NCI-H226 (cell line): Measurements from ENCODE around the gene CLDND2.

Source experiments
- DNase-seq: peaks from one replicate; pipeline ENCODE4 v3.0.0-alpha.2; 2015

CLDND2 gene

GRCh38 chr19:51329411-51329810 is 39.4 kb downstream of the CLDND2 start:
- no peak for DNase-seq

DNA sequence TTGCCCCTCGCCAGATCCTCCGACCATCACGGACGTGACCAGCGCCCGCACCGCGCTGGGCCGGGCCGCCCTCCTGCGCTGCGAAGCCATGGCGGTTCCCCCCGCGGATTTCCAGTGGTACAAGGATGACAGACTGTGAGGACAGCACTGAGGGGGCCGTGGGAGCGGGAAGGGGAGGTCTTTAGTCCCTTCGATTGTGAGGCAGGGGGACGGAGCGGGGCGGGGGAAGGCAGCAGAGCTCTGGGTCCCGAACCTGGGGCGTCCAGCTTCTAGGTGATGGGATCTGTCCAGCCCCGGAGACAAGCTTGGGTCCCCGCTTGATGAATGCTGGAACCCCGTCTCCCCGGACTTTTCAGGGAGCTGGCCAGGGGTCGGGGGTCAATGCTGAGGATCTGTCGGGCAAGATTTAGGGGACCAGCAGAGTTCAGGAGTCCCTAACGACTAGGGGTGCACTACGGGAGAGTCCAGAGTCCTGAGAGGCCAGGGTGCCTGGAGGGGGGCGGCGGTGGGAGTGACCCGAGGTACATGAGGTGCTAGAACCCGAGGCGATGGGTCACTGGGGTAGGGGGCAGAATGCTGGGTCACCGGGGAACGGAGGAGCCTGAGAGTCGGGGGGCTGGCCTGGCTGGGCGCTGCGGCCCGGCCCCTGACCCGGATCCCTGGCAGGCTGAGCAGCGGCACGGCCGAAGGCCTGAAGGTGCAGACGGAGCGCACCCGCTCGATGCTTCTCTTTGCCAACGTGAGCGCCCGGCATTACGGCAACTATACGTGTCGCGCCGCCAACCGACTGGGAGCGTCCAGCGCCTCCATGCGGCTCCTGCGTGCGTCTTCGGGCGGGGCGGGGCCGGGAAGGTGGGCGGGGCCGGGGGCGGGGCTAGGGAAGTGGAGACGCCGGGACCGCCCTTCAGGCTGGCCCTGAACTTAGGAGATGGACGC is 41.5 kb downstream of the CLDND2 start:
- DNase-seq: no peak

DNA sequence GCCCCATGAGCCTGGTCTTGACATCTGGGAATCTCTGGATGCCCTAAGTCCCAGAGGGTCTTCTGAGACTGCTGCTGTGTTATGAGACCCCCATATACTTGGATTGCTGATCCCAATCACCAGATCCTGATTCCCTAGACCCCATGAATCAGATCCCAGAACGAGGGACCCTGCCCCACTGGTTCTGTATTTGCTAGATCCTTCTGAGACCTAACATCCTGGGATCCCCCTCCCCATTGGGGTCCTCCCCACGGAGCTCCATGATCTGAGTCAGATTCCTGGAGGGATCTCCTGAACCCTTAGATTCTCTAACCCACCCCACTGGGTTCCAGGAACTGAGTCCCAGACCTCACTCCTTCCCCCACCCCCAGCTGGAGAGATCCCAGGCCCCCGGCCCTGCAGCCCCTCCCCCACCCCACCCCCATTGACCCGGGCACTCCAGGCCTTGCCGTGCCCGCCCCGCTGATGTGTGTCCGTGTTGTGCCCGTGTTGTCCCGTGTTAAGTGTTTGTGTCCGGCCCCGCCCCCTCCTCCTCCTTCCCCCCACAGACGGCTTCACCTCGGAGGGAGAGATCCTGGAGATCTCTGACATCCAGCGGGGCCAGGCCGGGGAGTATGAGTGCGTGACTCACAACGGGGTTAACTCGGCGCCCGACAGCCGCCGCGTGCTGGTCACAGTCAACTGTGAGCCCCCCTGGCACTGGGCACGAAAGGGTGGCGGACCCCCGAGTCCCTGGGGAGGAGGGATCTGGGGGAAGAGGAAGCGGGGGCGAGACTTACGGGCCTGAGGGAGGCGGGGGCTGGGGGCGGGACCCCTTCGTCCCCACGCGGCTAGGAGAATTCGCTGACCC is 42.4 kb downstream of the CLDND2 start:
- DNase-seq: no peak

- no peak for DNase-seq
Observed at GRCh38 chr19:51325161-51325976, 43.4 kb downstream of the CLDND2 start.

DNA sequence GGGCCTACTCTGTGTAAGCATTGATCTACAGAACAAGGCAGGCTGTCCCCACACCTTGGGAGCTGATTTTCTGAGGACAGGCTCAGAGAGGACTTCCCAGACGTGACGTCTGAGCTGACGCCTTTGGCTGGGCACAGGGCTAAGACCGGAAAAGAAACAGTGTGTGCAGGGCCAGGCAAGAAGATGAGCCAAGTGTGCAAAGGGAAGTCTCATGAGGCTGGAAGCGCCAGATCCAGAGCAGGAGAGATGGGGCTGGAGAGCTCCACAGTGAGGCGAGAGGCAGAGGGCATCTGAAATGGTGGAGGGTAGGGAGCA is 44.7 kb downstream of the CLDND2 start:
- DNase-seq: no peak

GRCh38 chr19:51323481-51324166 is 45.2 kb downstream of the CLDND2 start:
- DNase-seq: no peak

DNA sequence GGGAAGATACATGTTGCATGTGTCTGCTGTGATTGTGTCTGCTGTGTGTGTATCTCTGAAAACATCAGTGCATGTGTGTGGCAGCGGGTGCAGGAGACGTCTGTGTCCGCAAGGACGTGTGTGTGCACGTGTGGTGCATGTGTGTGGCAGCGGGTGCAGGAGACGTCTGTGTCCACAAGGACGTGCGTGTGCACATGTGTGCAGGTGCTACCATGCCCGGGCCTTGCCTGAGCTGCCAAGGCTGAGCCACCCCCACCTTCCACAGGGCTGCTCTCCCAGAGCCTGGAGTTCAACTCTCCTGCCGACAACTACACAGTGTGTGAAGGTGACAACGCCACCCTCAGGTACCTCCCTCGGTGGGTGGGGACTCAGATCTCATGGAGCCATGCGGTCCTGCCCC is 47.0 kb downstream of the CLDND2 start:
- no peak for DNase-seq

GRCh38 chr19:51320280-51320657 is 48.5 kb downstream of the CLDND2 start:
- no peak for DNase-seq

DNA sequence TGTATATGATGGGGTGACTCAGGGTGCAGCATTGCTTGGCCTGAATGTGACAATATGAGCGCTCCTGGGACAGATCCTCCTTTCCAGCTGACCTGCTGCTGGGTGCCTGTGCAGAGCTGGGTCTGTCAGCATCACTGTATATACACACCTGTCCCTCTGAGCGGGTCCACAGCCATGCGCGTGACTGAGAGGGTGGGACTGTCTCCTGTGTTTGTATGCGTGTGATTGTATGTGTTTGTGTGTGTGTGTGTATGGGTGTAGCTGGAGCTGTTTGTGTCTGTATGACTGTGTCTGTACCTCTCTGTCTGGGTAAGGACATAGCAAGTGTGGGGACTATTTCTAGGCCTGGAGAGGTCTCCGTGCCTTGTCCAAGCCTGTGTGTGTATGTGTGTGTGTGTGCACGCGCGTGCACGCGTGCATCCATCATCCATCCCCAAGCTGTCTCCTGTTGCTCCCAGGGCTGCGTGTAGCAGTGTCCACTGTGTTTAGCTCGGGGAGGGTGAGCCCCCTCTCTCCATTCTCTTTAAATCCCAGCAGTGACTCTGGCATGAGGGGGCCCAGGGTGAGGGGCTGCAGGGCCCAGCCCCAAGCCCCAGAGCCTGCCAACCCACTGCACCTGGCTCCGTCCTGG is 49.0 kb downstream of the CLDND2 start:
- no peak for DNase-seq

DNA sequence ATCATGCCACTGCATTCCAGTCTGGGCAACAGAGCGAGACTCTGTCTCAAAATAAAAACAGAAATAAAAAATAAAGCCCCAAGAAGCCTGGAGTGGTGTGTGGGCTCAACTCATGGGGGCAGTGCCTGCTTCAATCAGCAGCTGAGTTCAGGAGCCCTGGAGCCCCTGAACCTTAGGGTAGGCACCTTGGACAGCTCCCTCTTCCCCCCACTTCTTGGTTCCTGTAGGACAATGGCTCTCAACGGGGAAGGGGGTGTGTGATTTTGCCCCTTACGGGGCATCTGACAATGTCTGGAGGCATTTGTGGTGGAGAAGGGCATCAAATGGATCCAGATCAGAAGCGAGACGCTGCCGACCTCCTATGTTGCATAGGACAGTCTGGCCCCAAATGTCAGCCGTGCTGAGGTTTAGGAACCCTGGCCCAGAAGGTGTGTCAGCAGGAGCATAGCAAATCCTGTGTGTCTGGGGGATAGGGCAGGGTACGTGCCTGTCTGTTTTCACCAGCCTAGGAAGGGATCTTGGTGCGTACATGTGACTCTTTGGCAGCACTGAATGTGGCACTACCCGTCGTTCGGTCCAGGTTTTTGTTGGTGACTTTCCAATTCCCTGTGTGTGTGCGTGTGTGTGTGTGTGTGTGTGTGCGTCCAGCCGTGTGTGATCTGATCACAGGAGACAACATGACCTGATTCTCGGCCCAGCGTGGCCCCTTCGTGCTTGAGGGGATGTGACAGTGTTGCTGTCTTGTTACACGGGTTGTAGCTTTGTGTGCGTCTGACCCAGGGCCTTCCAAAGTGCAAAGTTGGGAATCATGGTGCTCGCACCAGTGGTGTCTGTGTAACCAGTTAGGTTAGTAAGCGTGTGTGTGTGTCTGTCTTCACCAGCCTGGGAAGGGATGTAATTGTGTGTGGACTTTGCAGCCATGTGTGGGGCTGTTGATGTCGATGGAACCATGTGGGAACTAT is 49.8 kb downstream of the CLDND2 start:
- no peak for DNase-seq

DNA sequence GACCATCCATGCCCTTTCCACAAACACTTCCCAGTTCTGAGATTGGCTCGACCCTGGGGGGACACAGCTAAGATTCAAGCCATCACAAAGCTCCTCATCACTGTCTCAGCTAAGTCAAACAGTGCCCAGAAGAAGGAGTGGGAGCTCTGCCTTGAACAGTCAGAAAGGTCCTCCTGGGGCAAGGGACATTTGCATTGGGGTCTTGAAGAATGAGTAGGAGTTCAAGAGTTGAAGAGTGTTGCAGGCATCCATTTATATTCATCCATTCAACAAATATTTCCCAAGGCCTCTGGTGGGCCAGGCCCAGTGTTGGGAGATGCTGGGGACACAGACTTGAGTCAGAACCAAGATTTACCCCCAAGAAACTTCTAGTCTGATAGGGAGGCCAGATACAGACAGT is 50.8 kb downstream of the CLDND2 start:
- no peak for DNase-seq

DNA sequence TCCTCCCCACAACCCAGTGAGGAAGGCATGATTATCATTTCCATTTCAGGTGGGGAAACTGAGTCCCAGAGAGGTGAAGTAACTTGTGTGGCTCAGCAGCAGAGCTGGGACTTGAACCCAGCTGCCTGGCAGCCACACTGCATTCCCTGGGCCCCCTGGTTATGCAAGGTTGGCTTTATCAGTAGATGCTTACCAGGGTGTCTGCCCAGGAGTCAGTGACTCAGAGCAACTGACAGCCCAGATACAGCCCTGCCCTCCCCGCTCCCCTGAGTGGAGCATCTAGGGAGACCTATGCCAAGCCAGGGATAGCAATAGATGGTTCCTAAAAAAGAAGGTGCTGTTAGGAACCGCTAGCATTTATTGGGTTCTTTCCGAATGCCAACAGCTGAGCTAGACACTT is 51.4 kb downstream of the CLDND2 start:
- DNase-seq: peak; percentile 66
